NB4 (cell line): ENCODE data around the gene ABCC4.

ENCODE experiments used
- MAX ChIP-seq: IDR thresholded peaks from 2 replicates; pipeline ENCODE4 v1.6.1; 2011; ENCODE audit warnings: low read depth, low read length
- MYC ChIP-seq: IDR thresholded peaks from 2 replicates; pipeline ENCODE4 v1.6.1; 2011; ENCODE audit warnings: low read depth, low read length
- POLR2A ChIP-seq: IDR thresholded peaks from 2 replicates; pipeline ENCODE4 v1.6.1; 2011; ENCODE audit warnings: mild to moderate bottlenecking; ENCODE audit not compliant: insufficient read length; ENCODE audit errors: extremely low read depth
- TF ChIP-seq, protein P1 (sequence below): IDR thresholded peaks from one replicate; pipeline ENCODE4 v1.5.1; 2012; ENCODE audit warnings: low read depth, low read length

DNA sequence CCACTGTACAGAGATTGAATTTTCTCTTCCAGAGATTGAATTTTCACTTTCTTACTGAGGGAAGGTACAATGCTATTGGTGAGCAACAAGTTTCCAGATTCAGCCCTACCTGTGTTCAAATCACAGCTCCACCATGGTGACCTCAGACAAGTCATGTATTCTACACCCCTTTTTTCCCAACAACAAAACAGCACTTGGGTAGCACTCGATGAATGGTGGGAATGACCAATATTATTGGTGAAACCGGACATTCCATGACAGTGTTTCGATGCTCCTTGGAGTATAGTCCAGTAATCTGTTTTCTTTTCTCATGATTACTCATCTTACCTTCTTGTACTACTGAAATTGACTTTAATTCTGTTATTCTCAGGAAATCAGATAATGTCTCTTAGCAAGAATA lies 322.7 kb downstream of the ABCC4 start:
- TF ChIP-seq, protein P1, sequence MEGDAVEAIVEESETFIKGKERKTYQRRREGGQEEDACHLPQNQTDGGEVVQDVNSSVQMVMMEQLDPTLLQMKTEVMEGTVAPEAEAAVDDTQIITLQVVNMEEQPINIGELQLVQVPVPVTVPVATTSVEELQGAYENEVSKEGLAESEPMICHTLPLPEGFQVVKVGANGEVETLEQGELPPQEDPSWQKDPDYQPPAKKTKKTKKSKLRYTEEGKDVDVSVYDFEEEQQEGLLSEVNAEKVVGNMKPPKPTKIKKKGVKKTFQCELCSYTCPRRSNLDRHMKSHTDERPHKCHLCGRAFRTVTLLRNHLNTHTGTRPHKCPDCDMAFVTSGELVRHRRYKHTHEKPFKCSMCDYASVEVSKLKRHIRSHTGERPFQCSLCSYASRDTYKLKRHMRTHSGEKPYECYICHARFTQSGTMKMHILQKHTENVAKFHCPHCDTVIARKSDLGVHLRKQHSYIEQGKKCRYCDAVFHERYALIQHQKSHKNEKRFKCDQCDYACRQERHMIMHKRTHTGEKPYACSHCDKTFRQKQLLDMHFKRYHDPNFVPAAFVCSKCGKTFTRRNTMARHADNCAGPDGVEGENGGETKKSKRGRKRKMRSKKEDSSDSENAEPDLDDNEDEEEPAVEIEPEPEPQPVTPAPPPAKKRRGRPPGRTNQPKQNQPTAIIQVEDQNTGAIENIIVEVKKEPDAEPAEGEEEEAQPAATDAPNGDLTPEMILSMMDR: no peak
- TF ChIP-seq MYC: no peak
- no peak for TF ChIP-seq POLR2A
- TF ChIP-seq MAX: no peak
